ENCODE data around the gene SPTB.

- no peak for TF ChIP-seq CTCF (IDR thresholded peaks at IDR 0.05; ENCODE audit: borderline replicate concordance, extremely low read depth, low read length, poor library complexity, severe bottlenecking)
- no peak for TF ChIP-seq EZH2 (IDR thresholded peaks at IDR 0.05; ENCODE audit: borderline replicate concordance, low read depth, low read length, severe bottlenecking)
These were observed 34.7 kb upstream of the SPTB start, which contains the start of gene CHURC1 for GRCh38 chr14:64914237-64915028.

Data from DND-41 (cell line).